NCI-H2227 (cell line): ENCODE measurements around the gene KIF7.
"Not testable (repeated sequence)": the region's sequence is repeated elsewhere in the genome, so short reads cannot be mapped to it uniquely, and the experiment has no call there.

Experiments used
- DNase-seq: peaks from one replicate; lab custom pipeline; 2025; ENCODE audit not compliant: unreplicated experiment; lab: John Stamatoyannopoulos, UW

KIF7 gene

GRCh38 chr15:89621547-89621946 lies 33.7 kb downstream of the KIF7 start:
- no peak for DNase-seq

- no peak for DNase-seq
Observed at GRCh38 chr15:89616228-89616627, 39.0 kb downstream of the KIF7 start.

- DNase-seq, result no peak
Observed at GRCh38 chr15:89615135-89615534, 40.1 kb downstream of the KIF7 start.

GRCh38 chr15:89614164-89614563 lies 41.1 kb downstream of the KIF7 start:
- no peak for DNase-seq

GRCh38 chr15:89613031-89613430 lies 42.2 kb downstream of the KIF7 start:
- DNase-seq, result no peak

- DNase-seq, result no peak
Observed at GRCh38 chr15:89611317-89611716, 44.0 kb downstream of the KIF7 start.

- DNase-seq, result no peak
Observed at GRCh38 chr15:89599021-89599420, 56.2 kb downstream of the KIF7 start.

GRCh38 chr15:89593018-89593417 lies 62.2 kb downstream of the KIF7 start:
- DNase-seq, result no peak

GRCh38 chr15:89591834-89592233 lies 63.4 kb downstream of the KIF7 start:
- no peak for DNase-seq

GRCh38 chr15:89587955-89588354 lies 67.3 kb downstream of the KIF7 start:
- DNase-seq, result no peak

GRCh38 chr15:89586651-89587050 lies 68.6 kb downstream of the KIF7 start:
- DNase-seq, result no peak

GRCh38 chr15:89580747-89581146 lies 74.5 kb downstream of the KIF7 start:
- not testable (repeated sequence) for DNase-seq

GRCh38 chr15:89578146-89578545 lies 77.1 kb downstream of the KIF7 start:
- no peak for DNase-seq
